HG03159 (cell line): ENCODE data around the gene CTTNBP2.
A peak's percentile ranks its signal among the peaks of the same experiment; 100 is the strongest.

ENCODE experiments used
- ATAC-seq: cut with Tn5 transposase; IDR thresholded peaks from one replicate; pipeline ENCODE4 v1.9.1; 2021; ENCODE audit warnings: mild to moderate bottlenecking, moderate library complexity; ENCODE audit not compliant: unreplicated experiment

The CTTNBP2 gene

DNA sequence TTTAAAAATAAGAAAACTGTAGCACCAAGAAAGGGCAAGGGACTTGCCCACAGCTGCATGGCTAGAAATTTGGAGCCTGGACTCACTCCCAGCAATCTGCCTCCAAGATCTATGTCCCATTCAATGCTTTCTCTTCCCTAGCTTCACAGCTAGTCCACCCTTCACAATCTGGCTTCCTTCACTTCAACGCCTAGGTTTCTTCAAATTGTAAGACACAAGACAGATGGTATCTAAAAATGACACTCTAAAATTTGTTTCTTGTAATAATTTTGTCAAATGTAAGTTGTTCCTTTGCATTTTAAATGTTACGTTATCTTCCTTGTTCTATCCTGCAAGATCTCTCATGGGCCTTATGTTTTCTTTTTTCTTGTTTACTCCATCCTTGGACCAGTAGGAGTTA is 48.6 kb downstream of the CTTNBP2 start:
- ATAC-seq, result no peak

DNA sequence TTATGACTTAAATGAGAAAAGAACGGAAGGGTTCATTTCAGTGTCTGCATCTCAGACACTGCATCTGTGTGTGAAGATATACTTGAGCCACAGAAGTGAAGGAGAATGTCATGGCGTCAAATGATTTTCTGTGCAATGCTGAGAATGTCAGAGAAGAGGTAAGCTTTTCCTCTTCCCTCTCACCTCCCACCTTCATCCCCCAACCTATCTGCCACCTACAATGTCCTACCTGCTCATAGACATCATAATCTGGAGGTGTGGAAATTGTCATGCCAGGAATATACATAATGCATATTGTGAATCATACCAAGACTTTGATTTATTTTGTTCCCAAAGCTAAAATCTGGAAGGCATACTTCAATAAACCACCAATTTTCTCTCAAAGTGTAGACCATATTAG is 53.7 kb downstream of the CTTNBP2 start:
- ATAC-seq, result no peak

DNA sequence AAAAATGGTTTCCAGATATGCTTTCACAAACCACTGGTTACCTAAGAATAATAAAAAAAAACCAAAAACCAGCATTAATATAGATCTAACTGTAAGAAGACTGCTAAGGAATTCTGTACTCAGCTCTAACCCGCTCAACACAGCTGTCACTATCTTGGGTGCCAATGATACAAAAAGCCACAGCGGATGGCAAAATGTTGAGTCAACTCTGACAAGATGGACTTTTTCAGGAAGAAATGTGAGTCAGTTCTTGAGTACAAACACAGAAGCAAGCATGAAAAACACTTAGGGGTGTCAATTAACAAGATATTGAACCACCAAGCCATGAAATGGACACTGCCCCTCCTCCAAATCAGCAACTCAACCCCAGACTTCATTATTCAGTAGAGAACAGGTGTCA is 55.0 kb downstream of the CTTNBP2 start:
- ATAC-seq, result no peak

DNA sequence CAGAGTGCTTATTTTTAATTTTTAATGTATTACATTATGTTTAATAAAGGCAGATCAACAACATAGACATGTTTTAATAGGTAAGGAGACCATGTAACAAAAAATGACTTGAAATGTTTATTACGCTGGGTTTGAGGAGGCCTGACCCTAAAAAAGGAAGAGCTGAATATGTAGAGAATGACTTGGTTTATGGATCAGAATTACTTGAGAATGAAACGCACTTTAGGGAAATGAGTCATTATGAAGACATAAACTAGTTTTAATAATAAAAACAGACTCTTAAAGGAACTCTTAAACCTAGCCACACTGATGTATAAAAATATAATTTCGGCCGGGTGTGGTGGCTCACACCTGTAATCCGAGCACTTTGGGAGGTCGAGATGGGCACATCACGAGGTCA is 56.5 kb downstream of the CTTNBP2 start:
- ATAC-seq, result no peak

DNA sequence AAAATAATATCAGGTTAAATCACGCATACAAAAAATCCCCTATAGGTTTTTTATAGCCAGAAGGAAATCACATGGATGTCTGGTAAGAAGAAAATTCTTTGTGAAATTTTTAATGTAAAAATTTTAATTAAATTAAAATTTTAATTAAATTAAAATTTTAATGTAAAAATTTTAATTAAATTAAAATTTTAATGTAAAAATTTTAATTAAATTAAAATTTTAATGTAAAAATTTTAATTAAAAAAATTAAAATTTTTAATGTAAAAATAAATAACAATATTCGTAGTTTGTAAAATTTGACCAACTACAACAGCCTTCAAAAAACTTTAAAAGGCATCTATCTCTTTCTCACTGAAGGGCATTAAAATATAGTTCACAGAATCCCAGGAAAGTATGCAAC is 61.5 kb downstream of the CTTNBP2 start:
- ATAC-seq, result no peak

DNA sequence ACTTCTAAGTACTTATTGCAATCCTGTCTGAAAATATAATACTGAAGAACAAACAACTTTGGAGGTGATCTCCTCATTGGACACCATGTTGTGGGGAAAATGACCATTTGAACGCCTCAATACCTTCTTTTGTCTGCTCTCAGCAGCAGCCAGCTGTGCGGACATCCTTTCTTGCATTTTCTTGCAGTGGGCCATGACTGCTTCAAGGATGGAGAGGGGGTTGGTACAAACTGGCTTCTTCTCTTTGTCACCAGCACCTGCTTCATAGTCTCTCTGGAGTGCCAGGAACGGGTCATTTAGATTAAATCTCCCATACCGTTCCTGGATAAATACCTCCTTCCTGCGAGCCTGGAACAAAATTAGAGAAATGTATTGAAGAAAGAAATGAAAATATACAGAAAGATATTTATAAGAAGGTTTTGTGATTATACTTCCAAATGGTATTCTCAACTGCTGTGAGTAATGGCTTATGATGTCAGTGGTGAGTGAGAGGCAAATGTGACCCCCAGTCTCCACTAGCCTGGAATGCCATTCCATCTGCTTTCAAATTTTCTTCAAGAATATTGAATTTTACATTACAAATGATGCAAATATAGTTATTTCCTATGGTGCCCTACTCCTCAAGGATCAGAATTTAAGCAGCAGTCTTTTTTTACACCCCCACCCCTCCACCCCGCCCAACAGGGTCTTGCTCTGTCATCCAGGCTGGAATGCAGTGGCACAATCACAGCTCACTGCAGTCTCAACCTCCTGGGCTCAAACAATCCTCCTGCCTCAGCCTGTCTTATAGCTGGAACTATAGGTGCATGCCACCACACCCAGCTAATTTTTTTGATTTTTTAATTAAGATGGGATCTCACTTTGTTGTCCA is 62.4 kb downstream of the CTTNBP2 start:
- no peak for ATAC-seq

DNA sequence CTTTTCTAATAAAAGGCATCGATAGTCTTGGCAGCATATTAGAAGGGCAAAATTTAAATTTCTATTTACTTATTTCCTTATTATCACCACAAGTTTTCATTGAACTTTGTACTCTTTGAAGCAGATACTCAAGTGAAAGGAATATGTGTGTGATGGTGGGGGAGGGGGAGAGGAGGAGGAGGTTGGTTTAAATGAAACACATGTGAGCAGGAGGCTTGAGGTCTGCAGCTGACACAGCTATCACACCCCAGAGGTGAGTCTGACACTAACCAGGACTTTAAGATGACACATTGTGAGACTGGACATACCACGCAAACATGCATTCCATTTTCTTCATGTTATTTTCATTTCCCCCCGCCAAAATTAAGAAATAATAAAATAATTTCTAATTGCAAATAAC is 63.3 kb downstream of the CTTNBP2 start:
- no peak for ATAC-seq

DNA sequence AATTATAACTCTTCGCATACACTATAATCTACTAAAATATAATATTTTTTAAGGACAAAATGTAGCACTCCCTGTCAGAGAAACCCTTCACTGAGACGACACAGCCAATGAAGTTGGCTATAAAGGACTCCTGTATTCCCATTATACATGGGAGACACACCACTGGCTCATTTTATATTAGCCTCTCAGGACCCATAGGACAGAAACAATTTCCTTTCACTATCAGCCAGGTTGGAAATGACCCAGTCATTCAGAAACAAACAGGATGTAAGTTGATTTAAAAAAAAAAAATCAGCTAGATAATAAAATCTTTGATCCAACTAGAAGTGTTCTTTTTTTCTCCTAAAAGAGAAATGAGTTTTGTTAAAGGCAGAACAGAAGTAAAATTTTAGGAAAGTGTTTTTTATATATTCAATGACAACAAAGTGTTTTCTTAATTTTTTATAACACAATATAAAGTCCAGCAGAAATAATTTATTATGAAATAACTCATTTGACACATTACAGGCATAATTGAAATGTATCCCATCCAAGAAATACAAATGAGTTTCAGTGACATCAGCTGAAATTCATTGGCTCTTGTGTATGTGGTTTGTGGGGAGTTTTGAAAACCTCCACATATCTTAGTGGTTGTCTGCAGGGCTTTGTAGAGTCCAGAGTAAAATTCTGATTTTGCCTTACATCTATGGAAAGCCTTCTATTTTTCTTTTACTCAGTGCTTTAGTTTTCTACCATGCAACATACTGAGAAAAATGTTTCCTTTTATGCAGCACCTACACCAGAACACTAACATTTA is 64.1 kb downstream of the CTTNBP2 start:
- no peak for ATAC-seq

DNA sequence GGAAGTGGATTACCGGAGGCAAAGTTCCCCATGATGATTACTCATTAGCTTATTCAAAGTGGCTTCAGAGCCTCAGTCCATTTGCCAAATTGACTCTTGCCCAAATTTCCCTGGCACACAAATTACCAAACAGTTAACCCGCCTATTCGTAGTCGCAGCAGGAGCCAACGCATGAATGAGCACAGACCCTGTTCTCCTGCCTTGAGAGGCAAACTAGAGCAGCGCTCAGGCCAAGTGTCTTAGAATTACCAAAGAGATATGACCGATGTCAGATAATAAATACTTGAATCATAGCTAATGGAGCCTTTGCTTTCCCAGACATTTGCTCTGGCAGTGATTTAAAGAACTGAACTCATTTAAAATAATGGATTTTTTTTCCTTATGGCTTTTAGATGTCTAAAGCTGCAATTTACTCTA is 64.9 kb downstream of the CTTNBP2 start:
- ATAC-seq, result no peak

DNA sequence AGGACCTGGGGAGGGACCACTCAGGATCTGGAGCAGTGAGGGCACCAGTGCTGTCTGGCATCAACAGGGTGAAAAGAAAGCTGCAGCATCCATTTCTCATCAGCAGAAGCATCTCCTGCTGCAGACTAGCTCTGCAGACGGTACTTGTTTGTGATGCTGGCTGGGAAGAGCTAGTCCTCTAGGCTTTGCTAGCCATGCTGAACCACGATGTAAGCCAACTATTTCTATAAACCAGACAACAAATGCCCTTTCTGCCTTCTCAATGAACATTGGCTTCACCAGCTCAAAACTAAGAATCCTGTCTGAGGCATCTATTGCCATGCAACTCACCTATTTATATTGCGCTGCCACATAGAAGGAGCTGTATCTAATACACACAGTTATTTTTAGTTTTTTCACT is 65.6 kb downstream of the CTTNBP2 start:
- ATAC-seq, result no peak

DNA sequence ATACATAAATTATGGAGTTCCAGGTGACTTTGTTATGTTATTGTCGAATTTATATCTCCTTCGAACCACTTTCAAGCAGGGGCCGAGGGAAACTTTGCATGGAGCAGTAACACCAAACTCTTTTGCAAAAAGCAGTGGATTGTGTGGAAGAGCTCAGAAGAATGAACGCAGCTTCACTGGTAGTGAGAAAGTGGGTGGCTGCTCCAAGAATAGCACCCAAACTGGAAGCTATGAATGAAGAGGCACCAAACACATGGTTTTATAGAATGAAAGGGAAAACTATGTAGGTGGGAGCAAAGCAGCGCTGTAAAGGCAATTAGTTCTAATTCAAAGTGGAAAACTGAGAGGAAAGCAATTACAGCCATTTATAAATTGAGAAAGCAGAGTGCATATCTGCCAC is 67.2 kb downstream of the CTTNBP2 start:
- ATAC-seq, result no peak

DNA sequence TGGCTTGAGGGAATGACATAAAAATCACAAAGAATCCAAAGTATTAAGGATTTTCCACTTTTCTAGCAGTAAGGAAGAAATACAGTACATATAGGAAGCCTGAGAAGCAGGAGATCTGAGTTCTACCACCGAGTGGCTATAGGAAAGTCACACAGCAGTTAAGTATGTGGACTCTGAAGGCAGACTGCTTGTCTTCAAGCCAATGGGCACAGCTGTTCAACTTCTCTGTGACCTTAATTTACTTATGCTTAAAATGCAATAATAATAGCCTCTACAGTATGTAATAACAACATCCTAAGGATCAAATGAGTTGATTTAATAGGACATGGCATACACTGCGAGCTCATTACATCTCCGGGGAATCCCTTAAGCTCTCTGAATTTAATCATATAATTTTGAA is 68.0 kb downstream of the CTTNBP2 start:
- ATAC-seq, result no peak

DNA sequence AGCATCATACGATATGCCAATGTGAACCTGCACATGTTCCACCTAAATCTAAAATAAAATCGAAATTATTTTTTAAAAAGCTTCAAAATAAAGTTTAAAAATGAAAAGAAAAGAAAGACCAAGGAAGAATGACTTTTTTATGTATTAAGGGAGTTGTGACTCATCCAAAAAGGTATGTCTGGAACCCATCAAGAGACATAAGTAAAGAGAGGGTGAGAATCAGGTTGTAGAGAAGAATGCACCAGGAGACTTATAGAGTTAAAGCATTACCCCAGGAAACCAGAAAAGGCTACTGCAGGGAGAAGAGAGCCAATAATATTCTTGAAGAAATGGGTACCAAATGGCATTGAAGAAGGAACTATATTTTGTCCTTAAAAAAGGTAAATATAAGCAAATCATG is 69.8 kb downstream of the CTTNBP2 start:
- ATAC-seq, result no peak

DNA sequence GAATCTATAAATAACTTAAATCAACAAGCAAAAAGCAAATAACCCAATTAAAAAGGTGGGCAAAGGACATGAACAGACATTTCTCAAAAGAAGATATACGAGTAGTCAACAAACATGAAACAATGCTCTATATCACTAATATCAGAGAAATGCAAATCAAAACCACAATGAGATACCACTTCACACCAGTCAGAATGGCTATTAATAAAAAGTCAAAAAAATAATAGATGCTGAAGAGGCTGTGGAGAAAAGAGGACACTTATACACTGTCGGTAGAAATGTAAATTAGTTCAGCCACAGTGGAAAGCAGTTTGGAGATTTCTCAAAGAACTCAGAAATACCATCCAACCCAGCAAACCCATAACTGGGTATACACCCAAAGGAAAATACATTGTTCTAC is 70.6 kb downstream of the CTTNBP2 start:
- ATAC-seq, result no peak

DNA sequence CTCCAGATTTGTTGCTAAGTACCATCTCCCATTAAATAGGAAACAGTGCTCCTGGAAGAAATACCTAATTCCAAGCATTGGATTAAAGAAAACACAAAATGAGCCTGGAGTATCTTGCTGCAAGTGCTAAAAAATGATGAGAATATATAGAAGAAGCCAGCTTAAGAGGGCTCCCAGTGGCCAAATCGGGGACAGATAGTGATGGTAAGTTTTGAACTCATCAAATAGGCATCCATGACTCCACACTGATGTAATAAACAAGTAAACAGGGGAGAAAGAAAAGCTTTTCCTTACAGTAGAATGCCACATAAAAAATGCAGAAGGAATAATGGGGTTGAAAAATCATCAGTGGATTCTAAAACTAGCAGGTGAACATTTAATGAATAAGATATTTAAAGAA is 72.4 kb downstream of the CTTNBP2 start:
- no peak for ATAC-seq

DNA sequence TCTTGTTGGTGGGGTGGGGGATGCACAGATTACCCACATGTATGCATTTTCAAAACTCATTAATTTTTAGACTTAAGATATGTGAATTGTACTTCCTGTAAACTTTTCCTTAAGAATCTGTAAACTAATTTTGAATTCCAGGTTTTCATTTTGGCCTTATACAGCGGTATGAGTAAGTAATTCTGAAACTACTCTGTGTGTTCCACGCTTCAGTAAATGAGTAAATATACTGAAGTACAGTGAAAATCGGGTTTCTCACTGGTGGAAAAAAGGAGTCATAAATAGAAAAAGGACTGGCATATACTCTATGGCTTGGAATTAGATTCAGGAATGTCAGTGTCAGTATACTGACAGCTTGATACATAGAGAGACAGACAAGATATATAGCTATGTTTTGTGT is 72.8 kb downstream of the CTTNBP2 start:
- no peak for ATAC-seq

DNA sequence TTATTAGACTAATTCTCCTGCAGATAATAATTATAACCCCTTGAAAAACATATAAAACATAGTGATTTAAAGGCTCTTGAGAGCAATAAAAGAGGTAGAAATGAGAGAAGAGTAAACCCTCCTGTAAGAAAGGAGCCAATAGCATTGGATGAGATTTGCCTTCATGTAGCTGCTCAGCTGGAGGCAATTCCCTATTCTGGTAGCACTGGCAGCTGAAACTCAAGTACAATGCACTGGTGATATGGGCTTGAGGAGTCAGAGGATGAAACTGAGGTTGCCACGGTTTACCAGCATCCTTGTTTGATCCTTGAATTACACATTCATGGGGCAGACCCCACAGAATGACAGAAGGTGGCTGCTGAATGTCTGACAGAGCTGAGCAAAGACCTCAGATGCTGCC is 76.4 kb downstream of the CTTNBP2 start:
- ATAC-seq, result no peak

DNA sequence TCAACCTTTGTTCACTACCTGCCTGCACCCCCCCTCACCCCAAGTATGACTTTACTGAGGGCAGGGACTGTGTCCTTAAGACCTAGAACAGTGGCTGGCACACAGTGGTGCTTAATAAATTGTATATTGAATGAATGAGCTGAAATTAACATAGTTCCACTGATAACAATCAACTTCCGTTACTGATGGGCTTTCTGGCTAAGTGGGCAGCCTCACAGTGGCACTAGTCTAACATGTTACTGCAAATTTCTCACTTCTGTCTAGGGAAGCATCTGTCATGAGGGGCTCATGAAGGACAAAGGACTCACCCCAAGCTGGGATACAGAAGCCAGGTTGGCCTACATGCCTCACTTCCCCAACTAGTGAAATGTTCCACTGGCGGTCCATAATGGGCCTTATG is 79.3 kb downstream of the CTTNBP2 start:
- no peak for ATAC-seq

DNA sequence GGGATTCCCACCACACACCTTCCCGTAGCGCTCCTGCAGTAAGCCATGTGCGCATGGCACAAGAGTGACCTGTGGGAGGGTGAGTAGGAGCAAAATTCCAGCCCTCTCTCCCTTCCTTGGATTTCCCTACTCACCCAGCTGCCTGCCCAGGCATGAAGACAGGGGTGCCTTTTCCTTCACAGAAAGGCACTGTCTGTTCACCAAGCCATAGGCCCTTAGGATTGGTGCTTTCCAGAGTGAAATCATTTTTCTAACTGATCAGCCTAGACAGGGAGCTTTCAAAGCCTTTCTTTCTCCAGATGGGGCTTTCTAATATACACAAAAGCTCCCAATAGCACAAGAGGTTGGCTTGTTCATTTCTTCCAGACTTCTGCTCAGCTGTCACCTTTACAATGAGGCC is 79.7 kb downstream of the CTTNBP2 start:
- ATAC-seq, result no peak

DNA sequence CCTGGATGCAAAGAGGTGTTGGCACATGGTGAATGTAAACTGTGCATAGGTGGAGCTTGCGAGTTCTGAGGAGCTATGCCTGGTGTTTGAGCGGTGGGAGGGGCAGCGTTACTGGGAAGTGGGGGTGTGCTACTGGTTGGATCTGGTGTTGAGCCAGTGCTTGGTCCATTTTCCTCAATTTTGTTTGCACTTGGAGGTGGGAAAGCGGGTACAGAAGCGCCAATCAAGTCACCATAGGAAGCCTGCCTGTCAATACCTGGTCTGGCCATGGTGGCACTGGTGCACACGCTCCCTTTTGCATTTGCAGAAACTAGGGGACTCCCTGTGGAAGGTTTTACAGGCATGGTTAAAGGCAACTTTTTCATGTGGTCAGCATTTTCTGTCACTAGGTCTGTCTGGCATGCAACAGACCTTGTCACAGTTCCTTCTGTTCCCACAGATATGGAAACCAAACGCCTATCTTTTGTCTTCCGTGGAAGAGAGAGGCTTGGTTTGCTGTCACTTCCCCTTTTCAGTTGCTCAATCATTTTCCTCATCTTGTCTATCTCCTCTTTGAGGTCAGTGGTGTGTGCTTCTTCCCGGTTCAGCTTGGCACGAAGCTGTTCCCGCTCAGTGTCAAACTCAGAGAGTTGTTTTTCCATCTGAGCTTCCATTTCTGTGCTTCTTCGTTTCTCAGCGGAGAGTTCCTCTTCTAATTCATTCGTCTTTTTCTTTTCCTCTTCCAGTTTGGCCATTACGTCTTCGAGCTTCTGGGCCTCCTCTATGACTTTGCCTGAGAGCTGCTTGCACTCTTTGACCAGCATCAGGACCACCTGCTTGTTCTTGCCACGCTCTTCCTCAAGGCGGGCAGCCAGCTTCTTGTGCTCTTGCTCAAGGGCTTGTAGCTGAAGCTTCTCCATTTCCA is 81.1 kb downstream of the CTTNBP2 start:
- ATAC-seq, result peak; percentile 66

DNA sequence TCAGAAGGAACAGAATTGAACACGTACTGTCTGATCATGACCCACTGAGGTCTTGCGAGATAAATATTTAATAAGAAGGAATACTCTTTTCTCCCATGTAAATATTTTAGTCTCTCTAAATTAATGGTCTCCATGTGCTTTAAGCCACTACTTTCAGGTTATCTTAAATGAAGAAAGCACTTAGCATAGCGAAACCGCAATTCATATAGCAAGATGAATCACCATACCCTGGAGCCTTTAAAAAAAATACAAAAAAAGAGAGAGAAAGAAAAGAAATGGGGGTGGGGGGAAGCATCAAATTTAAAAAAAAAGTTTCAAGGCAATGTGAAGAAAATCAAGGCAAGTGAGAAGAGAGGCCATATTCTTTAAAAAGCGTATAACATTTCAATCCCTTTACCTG is 82.5 kb downstream of the CTTNBP2 start:
- no peak for ATAC-seq
